HG02884 (cell line): ENCODE results near the gene KRTAP2-3.
"Not testable (repeated sequence)": the region's sequence is repeated elsewhere in the genome, so short reads cannot be mapped to it uniquely, and the experiment has no call there.

Experiments
- ATAC-seq: cut with Tn5 transposase; IDR thresholded peaks from one replicate; pipeline ENCODE4 v1.9.1; 2021; ENCODE audit warnings: mild to moderate bottlenecking, moderate library complexity; ENCODE audit not compliant: unreplicated experiment

Gene KRTAP2-3

GRCh38 chr17:41037853-41038350 is 22.0 kb downstream of the KRTAP2-3 start:
- ATAC-seq, result no peak

DNA sequence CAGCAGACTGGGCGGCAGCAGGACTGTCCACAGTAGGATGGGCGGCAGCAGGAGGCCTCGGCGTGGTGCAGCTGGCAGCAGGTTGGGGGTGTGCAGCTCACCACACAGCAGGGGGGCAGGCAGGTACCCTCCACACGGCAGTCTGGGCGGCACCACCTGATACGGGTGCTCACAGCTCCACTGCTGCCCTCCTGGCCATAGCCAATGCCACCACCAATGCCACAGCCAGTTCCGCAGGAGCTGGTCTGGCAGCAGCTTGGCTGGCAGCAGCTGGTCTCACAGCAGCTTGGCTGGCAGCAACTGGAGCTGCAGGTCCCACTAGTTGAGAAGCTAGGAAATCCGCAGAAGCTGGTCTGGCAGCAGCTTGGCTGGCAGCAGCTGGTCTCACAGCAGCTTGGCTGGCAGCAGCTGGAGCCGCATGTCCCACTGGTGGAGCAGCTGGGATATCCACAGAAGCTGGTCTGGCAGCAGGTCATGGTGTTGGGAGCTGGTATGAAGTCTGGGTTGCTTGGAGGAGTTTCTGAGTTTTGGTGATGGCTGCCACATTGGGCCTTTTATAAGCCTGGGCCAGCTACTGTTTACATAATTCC is 25.5 kb downstream of the KRTAP2-3 start, which contains the start of gene KRTAP1-3:
KRTAP1-3 (minus strand) TSS at position 529 of the 590 bp plus-strand sequence; CDS start at position 476, 53 bp downstream.
- ATAC-seq, result not testable (repeated sequence)

GRCh38 chr17:41029633-41030245 is 30.2 kb downstream of the KRTAP2-3 start, which contains the start of gene KRTAP1-4:
Gene KRTAP1-4, minus strand, starts transcription at chr17:41030195. Its CDS starts 117 bp downstream, at chr17:41030078.
- no peak for ATAC-seq

GRCh38 chr17:41026715-41027471 is 33.0 kb downstream of the KRTAP2-3 start, which contains the start of gene KRTAP1-5:
Gene KRTAP1-5, minus strand, starts transcription at chr17:41027208. Its CDS starts 53 bp downstream, at chr17:41027155.
- no peak for ATAC-seq

GRCh38 chr17:41024697-41025096 is 35.2 kb downstream of the KRTAP2-3 start:
- ATAC-seq, result no peak

- ATAC-seq, result no peak
Measured at GRCh38 chr17:41020336-41020735, 39.6 kb downstream of the KRTAP2-3 start.

GRCh38 chr17:41019415-41019814 is 40.5 kb downstream of the KRTAP2-3 start:
- ATAC-seq, result no peak

DNA sequence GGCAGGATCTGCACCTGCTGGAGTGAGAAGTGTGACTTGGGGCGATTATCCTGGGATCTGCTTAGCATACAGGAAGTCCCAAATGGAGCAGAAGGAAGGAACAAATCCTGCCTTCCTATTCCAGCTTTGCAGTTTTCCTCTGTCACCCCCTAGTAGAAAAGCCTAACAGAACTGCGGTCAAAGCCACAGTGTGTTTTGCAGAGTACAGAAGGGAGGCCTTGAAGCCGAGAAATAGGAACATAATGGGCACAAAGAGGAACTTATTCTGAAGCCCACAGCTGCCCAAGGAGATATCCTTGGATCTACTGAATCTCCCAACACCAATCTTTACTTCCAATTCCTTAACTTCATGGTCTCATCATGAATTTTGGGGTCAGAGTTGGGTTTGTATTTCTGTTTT is 41.4 kb downstream of the KRTAP2-3 start:
- no peak for ATAC-seq

DNA sequence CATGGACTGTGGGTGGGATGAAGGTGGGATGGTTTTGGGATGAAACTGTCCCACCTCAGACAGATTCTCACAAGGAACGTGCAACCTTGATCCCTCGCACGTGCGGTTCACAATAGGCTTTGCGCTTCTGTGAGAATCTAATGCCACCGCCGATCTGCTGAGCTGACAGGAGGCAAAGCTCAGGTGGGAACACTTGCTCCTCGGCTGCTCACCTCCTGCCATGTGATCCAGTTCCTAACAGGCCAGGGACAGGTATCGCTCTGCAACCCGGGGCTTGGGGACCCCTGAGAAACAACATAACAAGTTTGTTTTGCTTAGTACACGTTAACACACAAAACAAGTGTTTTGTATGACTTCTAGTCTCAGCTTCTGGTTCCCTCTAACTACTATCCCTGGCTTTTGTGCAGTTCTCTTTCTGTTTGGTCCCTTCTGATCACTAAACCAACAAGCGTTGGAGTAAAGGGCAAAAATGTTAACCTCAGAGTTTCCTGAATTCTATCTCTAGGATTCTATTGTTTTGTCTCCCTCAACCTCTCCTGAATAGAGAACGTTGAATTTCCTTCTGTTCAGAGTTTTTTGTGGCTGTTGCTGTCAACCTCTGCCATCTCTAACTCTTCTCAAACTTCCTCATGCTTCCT is 43.2 kb downstream of the KRTAP2-3 start:
- no peak for ATAC-seq

DNA sequence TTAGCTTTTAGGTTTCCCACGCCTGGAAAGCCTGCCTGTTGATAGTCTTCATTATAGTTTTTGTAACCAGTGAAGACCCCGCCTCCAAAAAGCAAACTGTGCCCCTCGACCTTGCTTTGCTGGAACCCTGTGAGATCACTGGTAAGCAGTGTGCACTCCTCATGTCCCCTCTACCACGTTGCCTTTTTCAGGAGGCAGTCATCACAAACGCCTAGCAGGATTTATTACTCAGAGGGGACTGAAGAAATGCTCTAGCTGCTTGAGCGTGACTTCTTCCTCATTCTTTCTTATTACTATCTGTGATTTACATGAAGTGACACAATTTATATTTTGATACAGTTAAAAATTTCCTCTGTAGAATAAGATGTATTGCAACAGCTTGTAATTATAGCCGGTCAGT is 44.5 kb downstream of the KRTAP2-3 start:
- no peak for ATAC-seq

DNA sequence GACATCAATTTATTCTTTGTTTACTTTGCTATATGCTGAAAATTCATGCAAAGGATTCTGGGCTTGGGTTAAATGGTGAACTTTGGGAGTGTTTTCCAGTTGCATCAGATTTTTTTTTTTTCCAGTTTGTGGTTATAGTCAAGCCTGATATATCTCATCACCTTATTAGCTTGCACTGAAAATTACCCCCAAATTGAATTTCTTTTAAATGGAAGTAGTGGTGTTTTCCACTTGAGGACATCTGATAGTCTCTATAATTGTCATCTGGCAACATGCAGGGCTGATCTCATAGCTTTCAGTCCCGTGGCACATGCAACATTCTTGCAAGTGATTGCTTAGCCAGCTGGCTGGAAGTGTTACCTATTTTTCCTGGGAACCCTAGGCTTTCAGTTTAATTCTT is 46.3 kb downstream of the KRTAP2-3 start:
- ATAC-seq, result no peak

GRCh38 chr17:41013181-41013580 is 46.7 kb downstream of the KRTAP2-3 start:
- no peak for ATAC-seq

GRCh38 chr17:41012326-41013120 is 47.4 kb downstream of the KRTAP2-3 start:
- no peak for ATAC-seq

- ATAC-seq, result no peak
Measured at GRCh38 chr17:41010441-41010840, 49.5 kb downstream of the KRTAP2-3 start.

- no peak for ATAC-seq
Measured at GRCh38 chr17:41009936-41010335, 50.0 kb downstream of the KRTAP2-3 start.

DNA sequence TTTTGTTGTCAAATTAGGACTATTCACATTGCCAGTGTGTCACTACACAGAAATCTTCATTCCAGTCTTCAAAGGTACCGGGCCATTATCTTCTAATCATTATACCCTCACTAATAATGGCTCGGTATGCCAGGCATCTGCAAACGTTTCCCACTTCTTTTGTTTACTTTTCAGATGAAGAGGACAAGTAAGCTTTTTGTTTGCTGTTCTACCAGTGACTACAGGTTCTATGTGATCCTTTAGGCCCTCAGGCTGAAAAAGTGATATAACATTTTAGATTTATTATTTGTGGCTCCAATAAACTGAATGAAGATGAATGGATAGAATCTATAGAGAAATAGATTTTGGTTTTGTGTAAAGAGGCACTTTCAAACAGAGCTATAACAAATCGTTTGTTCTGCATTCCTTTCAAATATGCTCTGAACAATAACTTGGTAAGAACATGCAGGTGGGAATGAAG is 50.6 kb downstream of the KRTAP2-3 start:
- ATAC-seq, result no peak
